ENCODE results near the gene GHR. TPM values are rescaled to one million over a fixed set of nuclear protein-coding genes. Genes with fewer than 3 reads are reported as not detected.
"Not testable (repeated sequence)": the region's sequence is repeated elsewhere in the genome, so short reads cannot be mapped to it uniquely, and the experiment has no call there.

GHR gene
- polyA plus RNA-seq, 1 donor from 2014 or later: 0.31 TPM

DNA sequence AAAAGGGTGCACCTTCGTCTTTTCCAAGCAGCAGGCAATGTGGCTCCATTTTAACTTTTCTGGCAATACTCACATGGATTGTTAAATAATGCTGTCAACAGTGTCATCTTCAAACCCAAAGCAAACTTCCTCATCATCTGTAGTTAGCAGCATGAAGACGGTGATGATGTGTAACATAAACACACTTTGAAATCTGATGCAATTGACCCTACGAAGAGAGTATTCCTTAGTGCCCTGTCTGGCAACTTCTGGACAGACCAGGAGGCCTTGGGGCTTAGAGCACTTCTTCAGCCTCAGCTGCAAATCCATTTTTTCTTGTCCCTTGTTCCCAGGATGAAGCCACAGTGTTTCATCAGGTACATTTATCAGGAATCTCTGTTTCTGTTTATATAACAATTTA, 149.1 kb downstream of the GHR start:
- TF ChIP-seq EP300 (conservative IDR thresholded peaks at IDR 0.05; ENCODE audit: poor library complexity, severe bottlenecking) (no peak), MXI1 (conservative IDR thresholded peaks at IDR 0.05; ENCODE audit: poor library complexity, severe bottlenecking) (no peak), RAD21 (conservative IDR thresholded peaks at IDR 0.05) (no peak), TAF1 (IDR thresholded peaks at IDR 0.05; ENCODE audit: low read depth) (no peak), EZH2 (IDR thresholded peaks at IDR 0.05; ENCODE audit: borderline replicate concordance, insufficient read depth, low read length, poor library complexity, severe bottlenecking) (no peak), POLR2AphosphoS5 (IDR thresholded peaks at IDR 0.05) (no peak), REST (IDR thresholded peaks at IDR 0.05; ENCODE audit: borderline replicate concordance) (no peak), SMC3 (conservative IDR thresholded peaks at IDR 0.05; ENCODE audit: poor library complexity) (no peak)
- TF ChIP-seq, protein P1, sequence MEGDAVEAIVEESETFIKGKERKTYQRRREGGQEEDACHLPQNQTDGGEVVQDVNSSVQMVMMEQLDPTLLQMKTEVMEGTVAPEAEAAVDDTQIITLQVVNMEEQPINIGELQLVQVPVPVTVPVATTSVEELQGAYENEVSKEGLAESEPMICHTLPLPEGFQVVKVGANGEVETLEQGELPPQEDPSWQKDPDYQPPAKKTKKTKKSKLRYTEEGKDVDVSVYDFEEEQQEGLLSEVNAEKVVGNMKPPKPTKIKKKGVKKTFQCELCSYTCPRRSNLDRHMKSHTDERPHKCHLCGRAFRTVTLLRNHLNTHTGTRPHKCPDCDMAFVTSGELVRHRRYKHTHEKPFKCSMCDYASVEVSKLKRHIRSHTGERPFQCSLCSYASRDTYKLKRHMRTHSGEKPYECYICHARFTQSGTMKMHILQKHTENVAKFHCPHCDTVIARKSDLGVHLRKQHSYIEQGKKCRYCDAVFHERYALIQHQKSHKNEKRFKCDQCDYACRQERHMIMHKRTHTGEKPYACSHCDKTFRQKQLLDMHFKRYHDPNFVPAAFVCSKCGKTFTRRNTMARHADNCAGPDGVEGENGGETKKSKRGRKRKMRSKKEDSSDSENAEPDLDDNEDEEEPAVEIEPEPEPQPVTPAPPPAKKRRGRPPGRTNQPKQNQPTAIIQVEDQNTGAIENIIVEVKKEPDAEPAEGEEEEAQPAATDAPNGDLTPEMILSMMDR (IDR thresholded peaks at IDR 0.05; ENCODE audit: poor library complexity, severe bottlenecking): no peak
- H3K27ac ChIP-seq (ENCODE audit: low read length): no peak overlapping the region
- no peaks in the 10 kb centered on the region for H3K79me2 ChIP-seq (replicated peaks; ENCODE audit: insufficient read depth, low read length)
- no peaks in the 10 kb centered on the region for H3F3A ChIP-seq (ENCODE audit: insufficient read depth, low read length, poor library complexity, severe bottlenecking)
- no peak overlapping the region for H3K4me2 ChIP-seq (ENCODE audit: low read length)
- H3K4me3 ChIP-seq (ENCODE audit: low read length): no peak overlapping the region
- no peaks in the 10 kb centered on the region for H4K20me1 ChIP-seq (ENCODE audit: insufficient read depth)
- no peaks in the 10 kb centered on the region for H3K9me2 ChIP-seq (ENCODE audit: insufficient read depth, low read length)
- H3K9ac ChIP-seq (ENCODE audit: low read length): no peak overlapping the region
- no peaks in the 10 kb centered on the region for H3K36me3 ChIP-seq (ENCODE audit: insufficient read depth, low read length)
- no peaks in the 10 kb centered on the region for H3K9me3 ChIP-seq (ENCODE audit: low read length)
- no peaks in the 10 kb centered on the region for H3K27me3 ChIP-seq (ENCODE audit: insufficient read depth, low read depth, low read length)
- H2AFZ ChIP-seq (ENCODE audit: low read depth, low read length): no peak overlapping the region

DNA sequence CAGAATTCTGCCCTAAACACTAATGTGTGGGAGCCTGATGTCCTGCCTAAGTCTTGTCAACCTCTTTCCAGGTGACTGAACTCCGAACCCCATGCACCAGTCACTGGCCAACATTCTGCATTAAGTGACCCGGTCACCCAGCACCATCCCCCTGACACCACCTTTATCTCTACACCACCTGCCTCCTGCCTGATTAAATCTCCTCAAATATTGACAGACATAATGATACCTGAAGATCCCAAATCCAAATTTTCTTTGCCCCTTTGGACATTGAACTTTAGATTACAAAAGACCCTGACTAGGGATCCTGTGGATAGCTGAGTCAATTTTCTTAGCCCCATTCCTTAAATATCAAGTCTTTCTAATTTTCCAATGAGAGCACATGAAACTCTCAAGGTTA, 150.1 kb downstream of the GHR start:
- Histone ChIP-seq H3K4me3 (ENCODE audit: low read length) (no peak overlapping the region), H3K9me3 (ENCODE audit: low read length) (no peaks in the 10 kb centered on the region), H4K20me1 (ENCODE audit: insufficient read depth) (no peaks in the 10 kb centered on the region), H3K4me2 (ENCODE audit: low read length) (no peak overlapping the region), H3K9me2 (ENCODE audit: insufficient read depth, low read length) (no peaks in the 10 kb centered on the region), H3K79me2 (replicated peaks; ENCODE audit: insufficient read depth, low read length) (no peaks in the 10 kb centered on the region), H2AFZ (ENCODE audit: low read depth, low read length) (no peak overlapping the region), H3K36me3 (ENCODE audit: insufficient read depth, low read length) (no peaks in the 10 kb centered on the region), H3K27ac (ENCODE audit: low read length) (no peak overlapping the region), H3K9ac (ENCODE audit: low read length) (no peak overlapping the region), H3F3A (ENCODE audit: insufficient read depth, low read length, poor library complexity, severe bottlenecking) (no peaks in the 10 kb centered on the region), H3K27me3 (ENCODE audit: insufficient read depth, low read depth, low read length) (no peaks in the 10 kb centered on the region)
- TF ChIP-seq, protein P1 (IDR thresholded peaks at IDR 0.05; ENCODE audit: poor library complexity, severe bottlenecking): no peak
- no peak for TF ChIP-seq EZH2 (IDR thresholded peaks at IDR 0.05; ENCODE audit: borderline replicate concordance, insufficient read depth, low read length, poor library complexity, severe bottlenecking)
- no peak for TF ChIP-seq RAD21 (conservative IDR thresholded peaks at IDR 0.05)
- no peak for TF ChIP-seq SMC3 (conservative IDR thresholded peaks at IDR 0.05; ENCODE audit: poor library complexity)
- TF ChIP-seq EP300 (conservative IDR thresholded peaks at IDR 0.05; ENCODE audit: poor library complexity, severe bottlenecking): no peak
- no peak for TF ChIP-seq REST (IDR thresholded peaks at IDR 0.05; ENCODE audit: borderline replicate concordance)
- no peak for TF ChIP-seq POLR2AphosphoS5 (IDR thresholded peaks at IDR 0.05)
- no peak for TF ChIP-seq TAF1 (IDR thresholded peaks at IDR 0.05; ENCODE audit: low read depth)
- TF ChIP-seq MXI1 (conservative IDR thresholded peaks at IDR 0.05; ENCODE audit: poor library complexity, severe bottlenecking): no peak

DNA sequence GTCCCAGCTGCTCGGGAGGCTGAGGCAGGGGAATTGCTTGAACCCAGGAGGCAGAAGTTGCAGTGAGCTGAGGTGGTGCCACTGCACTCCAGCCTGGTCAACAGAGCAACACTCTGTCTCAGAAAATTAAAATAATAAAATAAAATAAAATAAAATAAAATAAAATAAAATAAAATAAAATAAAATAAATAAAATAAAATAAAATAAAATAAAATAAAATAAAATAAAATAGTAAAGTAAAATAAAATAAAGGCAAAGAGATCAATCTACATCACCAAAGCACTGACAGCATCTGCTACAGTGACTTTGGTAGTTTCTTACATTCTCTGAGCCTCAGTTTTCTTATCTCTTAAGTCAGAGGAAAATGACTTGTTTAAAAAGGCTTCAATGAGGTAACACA, 152.7 kb downstream of the GHR start:
- not testable (repeated sequence) for H3K36me3 ChIP-seq (ENCODE audit: insufficient read depth, low read length); H2AFZ ChIP-seq (ENCODE audit: low read depth, low read length); H3F3A ChIP-seq (ENCODE audit: insufficient read depth, low read length, poor library complexity, severe bottlenecking); H3K79me2 ChIP-seq (replicated peaks; ENCODE audit: insufficient read depth, low read length); H3K4me2 ChIP-seq (ENCODE audit: low read length); H3K9ac ChIP-seq (ENCODE audit: low read length); H4K20me1 ChIP-seq (ENCODE audit: insufficient read depth); H3K27ac ChIP-seq (ENCODE audit: low read length); H3K9me2 ChIP-seq (ENCODE audit: insufficient read depth, low read length); H3K4me3 ChIP-seq (ENCODE audit: low read length); H3K27me3 ChIP-seq (ENCODE audit: insufficient read depth, low read depth, low read length); H3K9me3 ChIP-seq (ENCODE audit: low read length)

All from neural cell (in vitro differentiated cells).